Gastroesophageal sphincter (tissue), 3 donors: ENCODE data around the gene GPR137.

Experiments used
- CTCF ChIP-seq, 4 experiments: fragments of 200-600 bp in 2 of 4; fragments of 450-650 bp in 2 of 4; sonication (generic) in 1 of 4; IDR thresholded peaks; one replicate each; pipeline ENCODE4 v1.5.1; 2017 to 2019; ENCODE audit warnings: antibody characterized with exemption in 4 of 4, mild to moderate bottlenecking in 2 of 4, moderate library complexity in 2 of 4
- EP300 ChIP-seq: sonication (generic); formaldehyde crosslinking; IDR thresholded peaks from one replicate; pipeline ENCODE4 v1.6.1; 2017; ENCODE audit warnings: antibody characterized with exemption, mild to moderate bottlenecking
- POLR2A ChIP-seq, 2 donors: fragments of 450-650 bp; IDR thresholded peaks; one replicate each; pipeline ENCODE4 v1.6.1; 2017; ENCODE audit warnings: antibody characterized with exemption in 2 of 2, mild to moderate bottlenecking in 2 of 2, moderate library complexity in 1 of 2
- POLR2AphosphoS5 ChIP-seq: sonication (generic); formaldehyde crosslinking; IDR thresholded peaks from one replicate; pipeline ENCODE4 v1.6.1; 2017; ENCODE audit warnings: antibody characterized with exemption

- TF ChIP-seq CTCF (IDR thresholded peaks at IDR 0.05) (peak in 3 of 4 experiments; percentile 86 to 89 (median 88)), POLR2A (IDR thresholded peaks at IDR 0.05) (peak; percentile 58 to 61), POLR2AphosphoS5 (no peak), EP300 (no peak)
Measured at GRCh38 chr11:64251016-64251752, 34.5 kb upstream of the GPR137 start, which contains the start of gene PLCB3.
